BE2C (cell line): ENCODE measurements around the gene TTC31.
"Not testable (repeated sequence)": the region's sequence is repeated elsewhere in the genome, so short reads cannot be mapped to it uniquely, and the experiment has no call there.

Source experiments
- DNase-seq: peaks from one replicate; pipeline ENCODE4 v3.0.0-alpha.2; 2020
- H3K27me3 ChIP-seq: fragments of 250-450 bp; sonication (Bioruptor Pico); 2 replicates; pipeline ENCODE4 v1.5.1; 2020; ENCODE audit warnings: mild to moderate bottlenecking
- H3K36me3 ChIP-seq: fragments of 250-450 bp; sonication (Bioruptor Pico); 2 replicates; pipeline ENCODE4 v1.5.1; 2020; ENCODE audit warnings: mild to moderate bottlenecking
- H3K4me1 ChIP-seq: fragments of 250-450 bp; sonication (Bioruptor Pico); 2 replicates; pipeline ENCODE4 v1.5.1; 2020
- H3K4me3 ChIP-seq: 2 replicates; pipeline ENCODE4 v1.5.1; 2011; ENCODE audit warnings: low read depth, low read length
- H3K9me3 ChIP-seq: fragments of 250-450 bp; sonication (Bioruptor Pico); 2 replicates; pipeline ENCODE4 v1.5.1; 2020
- CTCF ChIP-seq: IDR thresholded peaks from 2 replicates; pipeline ENCODE4 v1.5.1; 2012; ENCODE audit warnings: mild to moderate bottlenecking, low read depth, low read length

TTC31 gene

GRCh38 chr2:74457129-74457548, 25.7 kb upstream of the TTC31 start:
- Histone ChIP-seq H3K36me3 (no peaks in the 10 kb centered on the region), H3K4me1 (no peaks in the 10 kb centered on the region), H3K27me3 (no peaks in the 10 kb centered on the region), H3K9me3 (no peaks in the 10 kb centered on the region), H3K4me3 (peak overlapping the region; percentile 60)
- no peak for DNase-seq
- TF ChIP-seq CTCF = no peak

GRCh38 chr2:74457549-74458131, 25.2 kb upstream of the TTC31 start:
- DNase-seq = peak; percentile 67
- no peaks in the 10 kb centered on the region; the same call in 1 of the 2 replicates for H3K36me3 ChIP-seq
- H3K27me3 ChIP-seq = no peaks in the 10 kb centered on the region
- no peak for TF ChIP-seq CTCF
- H3K4me1 ChIP-seq = no peaks in the 10 kb centered on the region
- no peaks in the 10 kb centered on the region for H3K9me3 ChIP-seq
- H3K4me3 ChIP-seq = peak overlapping the region; percentile 60

- no peaks in the 10 kb centered on the region for H3K27me3 ChIP-seq
- H3K36me3 ChIP-seq = no peaks in the 10 kb centered on the region; the same call in 1 of the 2 replicates
- H3K4me1 ChIP-seq = no peaks in the 10 kb centered on the region
- H3K9me3 ChIP-seq = no peaks in the 10 kb centered on the region
- peak within 1 kb of the TSS; percentile 85 for H3K4me3 ChIP-seq
- DNase-seq = peak; percentile 95
- no peak for TF ChIP-seq CTCF
Measured at GRCh38 chr2:74458132-74458937, 24.5 kb upstream of the TTC31 start, which contains the start of gene WBP1. Gene WBP1 (plus strand): TSS chr2:74458438. CDS start chr2:74458603, 165 bp downstream.

GRCh38 chr2:74458938-74459363, 23.9 kb upstream of the TTC31 start:
- Histone ChIP-seq H3K9me3 (no peaks in the 10 kb centered on the region), H3K4me1 (no peaks in the 10 kb centered on the region), H3K27me3 (no peaks in the 10 kb centered on the region), H3K4me3 (peak overlapping the region; percentile 85), H3K36me3 (no peaks in the 10 kb centered on the region; the same call in 1 of the 2 replicates)
- no peak for DNase-seq
- TF ChIP-seq CTCF = no peak

- peak overlapping the region; percentile 85; the same call in 1 of the 2 replicates for H3K4me3 ChIP-seq
- not testable (repeated sequence) for H3K36me3 ChIP-seq
Measured at GRCh38 chr2:74459503-74460118, 23.3 kb upstream of the TTC31 start.

GRCh38 chr2:74460187-74460586, 22.7 kb upstream of the TTC31 start:
- H3K9me3 ChIP-seq, H3K4me1 ChIP-seq, H3K27me3 ChIP-seq, H3K36me3 ChIP-seq, H3K4me3 ChIP-seq, DNase-seq: not testable (repeated sequence)

More at GRCh38 chr2:74459503-74460118, 23.3 kb upstream of the TTC31 start:
- not testable (repeated sequence) for H3K9me3 ChIP-seq, H3K27me3 ChIP-seq, DNase-seq, H3K4me1 ChIP-seq
